Glutamatergic neuron (in vitro differentiated cells): ENCODE data around the gene PRKAR1B. TPM values are rescaled to one million over a fixed set of nuclear protein-coding genes. Genes with fewer than 3 reads are reported as not detected.

Source experiments
- DNase-seq: peaks from one replicate; pipeline ENCODE4 v3.0.0; 2022
- H3K27ac Mint-ChIP-seq: one replicate; pipeline ENCODE4 v1.8.0; 2020; ENCODE audit warnings: mild to moderate bottlenecking, mixed read lengths, inconsistent platforms; ENCODE audit not compliant: unreplicated experiment
- H3K27me3 Mint-ChIP-seq: one replicate; pipeline ENCODE4 v1.8.0; 2020; ENCODE audit warnings: mild to moderate bottlenecking, moderate library complexity, mixed read lengths, inconsistent platforms; ENCODE audit not compliant: unreplicated experiment
- H3K36me3 Mint-ChIP-seq: one replicate; pipeline ENCODE4 v1.8.0; 2020; ENCODE audit warnings: mild to moderate bottlenecking, mixed read lengths, inconsistent platforms; ENCODE audit not compliant: unreplicated experiment
- H3K4me1 Mint-ChIP-seq: one replicate; pipeline ENCODE4 v1.8.0; 2020; ENCODE audit warnings: mild to moderate bottlenecking, low read depth, mixed read lengths, inconsistent platforms; ENCODE audit not compliant: unreplicated experiment
- H3K4me3 Mint-ChIP-seq: one replicate; pipeline ENCODE4 v1.8.0; 2020; ENCODE audit warnings: mild to moderate bottlenecking, mixed read lengths, inconsistent platforms; ENCODE audit not compliant: unreplicated experiment
- H3K9me3 Mint-ChIP-seq: one replicate; pipeline ENCODE4 v1.8.0; 2020; ENCODE audit warnings: mild to moderate bottlenecking, moderate library complexity, mixed read lengths, inconsistent platforms; ENCODE audit not compliant: unreplicated experiment
- total RNA-seq: library from RNA; stranded (reverse); fragmentation: NEBNext Ultra II Directional; extraction: Animal tissue kit (Norgen Biotek cat#: 25700); gene quantifications from one replicate; pipeline ENCODE4 v1.2.1, GENCODE V29; 2021; ENCODE audit not compliant: unreplicated experiment
- TF ChIP-seq, protein P1 (sequence below): fragments of 200-600 bp; sonication (generic); IDR thresholded peaks from one replicate; pipeline ENCODE4 v1.5.0; 2021; ENCODE audit not compliant: partially characterized antibody, unreplicated experiment

Gene PRKAR1B
- total RNA-seq, 1 donor from 2014 or later, result 12.8 TPM

DNA sequence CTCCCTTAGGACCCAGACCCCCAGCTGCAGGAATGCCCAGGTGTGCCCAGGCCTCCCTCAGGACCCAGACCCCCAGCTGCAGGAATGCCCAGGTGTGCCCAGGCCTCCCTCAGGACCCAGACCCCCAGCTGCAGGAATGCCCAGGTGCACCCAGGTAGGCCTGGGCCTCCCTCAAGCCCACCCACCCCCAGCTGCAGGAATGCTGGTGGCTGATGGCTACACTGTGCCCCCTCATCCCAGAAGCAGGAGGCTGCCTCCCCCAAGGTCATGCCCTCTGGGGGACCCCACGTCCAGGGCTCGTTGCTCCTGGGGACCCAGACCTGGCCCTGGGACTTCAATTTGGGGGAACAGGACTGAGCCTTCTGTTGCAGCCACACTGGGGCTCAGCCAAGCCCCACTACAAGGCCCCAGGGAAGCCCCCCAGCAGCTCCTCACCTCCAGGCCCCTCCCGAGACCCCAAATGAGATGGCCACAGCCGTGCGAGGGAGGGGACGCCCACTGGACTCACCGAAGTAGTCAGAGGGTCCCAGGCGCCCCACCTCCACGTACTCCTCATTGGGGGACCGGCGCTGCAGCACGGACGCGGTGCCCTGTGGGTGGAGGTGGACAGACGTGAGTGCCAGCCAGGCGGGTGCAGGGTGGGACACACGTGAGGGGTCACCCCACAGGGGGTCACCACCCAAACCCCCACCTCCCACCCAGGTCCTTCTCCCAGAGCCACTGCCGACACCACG is 176.0 kb downstream of the PRKAR1B start:
- Mint-ChIP-seq H3K36me3 (no peaks in the 10 kb centered on the region), H3K27ac (no peak overlapping the region), H3K4me3 (no peak overlapping the region), H3K4me1 (no peaks in the 10 kb centered on the region), H3K9me3 (peaks cover 1% of the 10 kb centered on the region), H3K27me3 (peaks cover 2% of the 10 kb centered on the region)
- TF ChIP-seq, protein P1, sequence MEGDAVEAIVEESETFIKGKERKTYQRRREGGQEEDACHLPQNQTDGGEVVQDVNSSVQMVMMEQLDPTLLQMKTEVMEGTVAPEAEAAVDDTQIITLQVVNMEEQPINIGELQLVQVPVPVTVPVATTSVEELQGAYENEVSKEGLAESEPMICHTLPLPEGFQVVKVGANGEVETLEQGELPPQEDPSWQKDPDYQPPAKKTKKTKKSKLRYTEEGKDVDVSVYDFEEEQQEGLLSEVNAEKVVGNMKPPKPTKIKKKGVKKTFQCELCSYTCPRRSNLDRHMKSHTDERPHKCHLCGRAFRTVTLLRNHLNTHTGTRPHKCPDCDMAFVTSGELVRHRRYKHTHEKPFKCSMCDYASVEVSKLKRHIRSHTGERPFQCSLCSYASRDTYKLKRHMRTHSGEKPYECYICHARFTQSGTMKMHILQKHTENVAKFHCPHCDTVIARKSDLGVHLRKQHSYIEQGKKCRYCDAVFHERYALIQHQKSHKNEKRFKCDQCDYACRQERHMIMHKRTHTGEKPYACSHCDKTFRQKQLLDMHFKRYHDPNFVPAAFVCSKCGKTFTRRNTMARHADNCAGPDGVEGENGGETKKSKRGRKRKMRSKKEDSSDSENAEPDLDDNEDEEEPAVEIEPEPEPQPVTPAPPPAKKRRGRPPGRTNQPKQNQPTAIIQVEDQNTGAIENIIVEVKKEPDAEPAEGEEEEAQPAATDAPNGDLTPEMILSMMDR, result no peak
- DNase-seq, result no peak

DNA sequence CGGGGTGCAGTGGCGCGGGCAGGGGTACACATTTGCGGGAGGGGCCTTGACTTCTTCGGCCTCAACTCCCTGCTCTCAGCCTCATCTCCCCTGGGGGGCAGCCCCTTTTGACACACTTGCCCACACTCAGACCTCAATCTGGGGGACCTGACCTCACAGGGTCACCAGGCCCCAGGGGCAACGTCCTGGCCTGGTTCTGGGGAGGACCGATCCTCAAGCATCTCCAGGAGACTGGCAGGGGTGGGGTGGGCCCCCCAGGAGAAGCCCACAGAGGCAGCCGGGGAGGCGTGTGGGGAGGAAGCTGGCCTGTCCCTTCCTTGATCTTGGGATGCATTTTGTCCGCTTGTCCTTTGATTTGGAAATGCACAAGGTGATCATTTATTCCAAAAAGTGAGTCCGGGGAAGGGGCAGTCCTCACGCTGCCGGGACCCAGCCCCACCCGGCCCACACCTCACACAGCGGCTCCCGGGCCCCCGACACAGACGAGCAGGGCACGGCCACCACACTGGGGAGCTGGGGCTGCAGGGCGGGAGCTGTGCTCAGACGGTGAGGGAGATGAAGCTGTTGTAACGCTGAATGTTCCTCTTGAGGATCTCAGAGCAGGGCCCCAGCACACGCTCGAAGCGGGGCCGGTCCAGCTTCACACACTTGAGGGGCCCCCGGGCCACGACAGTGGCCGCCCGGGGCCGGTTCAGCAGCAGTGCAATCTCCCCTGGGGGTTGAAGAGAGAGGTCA is 177.0 kb downstream of the PRKAR1B start:
- peaks cover 1% of the 10 kb centered on the region for H3K9me3 Mint-ChIP-seq
- TF ChIP-seq, protein P1, result no peak
- peaks cover 2% of the 10 kb centered on the region for H3K27me3 Mint-ChIP-seq
- no peak overlapping the region for H3K4me3 Mint-ChIP-seq
- H3K27ac Mint-ChIP-seq, result no peak overlapping the region
- H3K4me1 Mint-ChIP-seq, result no peaks in the 10 kb centered on the region
- DNase-seq, result no peak
- peaks cover 3% of the 10 kb centered on the region for H3K36me3 Mint-ChIP-seq

- TF ChIP-seq, protein P1, result no peak
- Mint-ChIP-seq H3K4me3 (no peak overlapping the region), H3K4me1 (no peaks in the 10 kb centered on the region), H3K36me3 (peaks cover 4% of the 10 kb centered on the region), H3K27me3 (peaks cover 2% of the 10 kb centered on the region), H3K9me3 (peaks cover 1% of the 10 kb centered on the region), H3K27ac (no peak overlapping the region)
- DNase-seq, result no peak
Measured at GRCh38 chr7:549066-549890, 177.8 kb downstream of the PRKAR1B start.

DNA sequence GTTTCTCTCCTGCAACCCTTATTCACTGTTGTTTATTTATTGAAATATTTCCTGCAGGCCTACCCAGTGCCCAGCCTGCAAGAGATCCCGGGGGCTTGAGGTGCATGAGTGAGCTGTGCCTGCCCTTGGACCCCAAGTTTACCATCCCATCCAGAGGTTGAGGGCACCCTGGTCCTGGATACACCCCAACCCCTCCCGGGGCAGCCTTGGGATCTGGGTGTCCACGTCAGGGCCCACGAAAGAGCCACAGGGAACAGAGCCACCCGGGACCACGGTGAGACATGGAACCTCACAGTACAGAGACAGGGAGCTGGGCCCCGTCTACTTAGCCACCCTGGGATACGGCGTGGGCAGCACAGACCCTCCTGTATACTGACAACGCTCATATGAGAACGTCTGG is 178.7 kb downstream of the PRKAR1B start:
- H3K4me1 Mint-ChIP-seq, result no peaks in the 10 kb centered on the region
- H3K4me3 Mint-ChIP-seq, result no peak overlapping the region
- peaks cover 2% of the 10 kb centered on the region for H3K27me3 Mint-ChIP-seq
- H3K9me3 Mint-ChIP-seq, result peaks cover 1% of the 10 kb centered on the region
- no peak overlapping the region for H3K27ac Mint-ChIP-seq
- DNase-seq, result no peak
- TF ChIP-seq, protein P1, result no peak
- peaks cover 4% of the 10 kb centered on the region for H3K36me3 Mint-ChIP-seq
